Measurements from ENCODE around the gene GASK1A.

Gene GASK1A

DNA sequence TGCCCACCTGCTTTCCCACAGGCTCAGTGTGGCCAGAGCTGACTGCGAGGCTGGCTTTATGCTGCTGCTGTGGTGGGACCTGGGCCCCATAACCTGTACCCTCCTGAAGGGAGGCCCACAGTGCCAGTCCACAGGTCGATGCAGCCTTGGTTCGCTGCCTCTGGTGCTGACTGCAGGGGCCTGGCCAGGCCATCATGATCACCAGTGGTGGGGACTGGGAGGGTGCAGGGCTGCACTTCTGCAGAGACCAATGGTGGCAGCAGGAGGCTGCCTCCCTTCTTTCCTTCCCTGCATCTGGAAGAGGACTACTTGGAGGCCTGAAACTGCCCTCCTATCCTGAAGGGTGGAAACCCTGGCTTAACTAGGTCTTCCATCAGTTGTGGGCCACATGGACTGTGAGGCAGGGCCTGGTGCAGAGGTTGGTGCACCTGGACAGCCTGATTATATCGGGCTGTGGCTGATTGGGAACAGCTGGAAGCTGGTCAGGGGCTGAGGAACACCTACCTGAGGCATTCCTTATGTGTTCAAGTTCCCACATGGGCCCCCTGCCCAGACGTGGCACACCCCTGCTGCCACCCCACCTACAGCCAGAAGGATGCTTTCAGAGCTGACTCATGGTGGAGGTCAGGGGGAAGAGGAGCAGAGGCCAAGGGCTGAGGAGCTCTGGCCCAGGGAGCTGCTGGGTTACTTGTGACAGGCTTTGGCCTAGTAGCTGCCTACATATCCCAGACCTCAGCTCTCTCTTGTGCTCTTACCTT is 97.0 kb downstream of the GASK1A start:
- Histone ChIP-seq H3K27ac (ENCODE audit: low read depth, low read length) (no peak overlapping the region), H3K79me2 (ENCODE audit: insufficient read depth, low read length) (no peaks in the 10 kb centered on the region), H3K9ac (ENCODE audit: low read length) (no peak overlapping the region), H3K9me3 (ENCODE audit: insufficient read depth, low read length) (no peaks in the 10 kb centered on the region), H3K36me3 (ENCODE audit: low read length) (no peaks in the 10 kb centered on the region), H3F3A (ENCODE audit: insufficient read depth) (no peaks in the 10 kb centered on the region), H2AFZ (ENCODE audit: low read depth, low read length, severe bottlenecking) (no peak overlapping the region), H3K4me2 (ENCODE audit: low read depth, low read length, poor library complexity, severe bottlenecking) (no peak overlapping the region), H4K20me1 (ENCODE audit: low read depth, low read length) (no peaks in the 10 kb centered on the region), H3K9me2 (replicated peaks; ENCODE audit: insufficient read depth, low read length) (no peaks in the 10 kb centered on the region; the same call in 1 of the 2 replicates), H3K4me3 (ENCODE audit: insufficient read depth, low read length, poor library complexity, severe bottlenecking) (no peak overlapping the region), H3K27me3 (ENCODE audit: low read length) (no peaks in the 10 kb centered on the region)
- TF ChIP-seq, protein P1, sequence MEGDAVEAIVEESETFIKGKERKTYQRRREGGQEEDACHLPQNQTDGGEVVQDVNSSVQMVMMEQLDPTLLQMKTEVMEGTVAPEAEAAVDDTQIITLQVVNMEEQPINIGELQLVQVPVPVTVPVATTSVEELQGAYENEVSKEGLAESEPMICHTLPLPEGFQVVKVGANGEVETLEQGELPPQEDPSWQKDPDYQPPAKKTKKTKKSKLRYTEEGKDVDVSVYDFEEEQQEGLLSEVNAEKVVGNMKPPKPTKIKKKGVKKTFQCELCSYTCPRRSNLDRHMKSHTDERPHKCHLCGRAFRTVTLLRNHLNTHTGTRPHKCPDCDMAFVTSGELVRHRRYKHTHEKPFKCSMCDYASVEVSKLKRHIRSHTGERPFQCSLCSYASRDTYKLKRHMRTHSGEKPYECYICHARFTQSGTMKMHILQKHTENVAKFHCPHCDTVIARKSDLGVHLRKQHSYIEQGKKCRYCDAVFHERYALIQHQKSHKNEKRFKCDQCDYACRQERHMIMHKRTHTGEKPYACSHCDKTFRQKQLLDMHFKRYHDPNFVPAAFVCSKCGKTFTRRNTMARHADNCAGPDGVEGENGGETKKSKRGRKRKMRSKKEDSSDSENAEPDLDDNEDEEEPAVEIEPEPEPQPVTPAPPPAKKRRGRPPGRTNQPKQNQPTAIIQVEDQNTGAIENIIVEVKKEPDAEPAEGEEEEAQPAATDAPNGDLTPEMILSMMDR (IDR thresholded peaks at IDR 0.05; ENCODE audit: insufficient read depth, low read length, poor library complexity, severe bottlenecking), result no peak
- no peak for TF ChIP-seq EZH2phosphoT487 (conservative IDR thresholded peaks at IDR 0.05; ENCODE audit: low read length)

DNA sequence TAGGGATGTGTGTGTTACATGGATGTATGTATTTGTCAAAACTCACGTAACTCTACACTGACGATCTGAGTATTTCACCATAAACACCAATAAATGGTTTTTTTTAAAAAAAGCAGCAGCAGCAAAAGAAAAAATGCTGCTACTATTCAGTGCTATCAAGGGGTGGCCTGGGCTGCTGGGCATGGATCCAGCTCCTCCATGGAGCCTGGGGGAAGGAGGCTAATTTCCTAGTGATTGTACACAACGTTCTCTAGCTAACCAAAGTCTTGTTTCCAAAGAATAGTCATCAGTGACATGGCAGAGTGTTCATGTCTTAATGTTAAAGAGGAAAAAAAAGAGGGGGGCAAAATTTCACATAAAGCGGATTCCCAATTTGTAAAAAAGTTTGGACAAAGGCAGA is 97.7 kb downstream of the GASK1A start:
- no peak overlapping the region for H3K9ac ChIP-seq (ENCODE audit: low read length)
- H3K27ac ChIP-seq (ENCODE audit: low read depth, low read length), result no peak overlapping the region
- no peaks in the 10 kb centered on the region; the same call in 1 of the 2 replicates for H3K9me2 ChIP-seq (replicated peaks; ENCODE audit: insufficient read depth, low read length)
- no peaks in the 10 kb centered on the region for H3F3A ChIP-seq (ENCODE audit: insufficient read depth)
- no peak overlapping the region for H3K4me2 ChIP-seq (ENCODE audit: low read depth, low read length, poor library complexity, severe bottlenecking)
- H3K36me3 ChIP-seq (ENCODE audit: low read length), result no peaks in the 10 kb centered on the region
- H2AFZ ChIP-seq (ENCODE audit: low read depth, low read length, severe bottlenecking), result no peak overlapping the region
- no peaks in the 10 kb centered on the region for H4K20me1 ChIP-seq (ENCODE audit: low read depth, low read length)
- H3K9me3 ChIP-seq (ENCODE audit: insufficient read depth, low read length), result no peaks in the 10 kb centered on the region
- no peaks in the 10 kb centered on the region for H3K27me3 ChIP-seq (ENCODE audit: low read length)
- H3K79me2 ChIP-seq (ENCODE audit: insufficient read depth, low read length), result no peaks in the 10 kb centered on the region
- H3K4me3 ChIP-seq (ENCODE audit: insufficient read depth, low read length, poor library complexity, severe bottlenecking), result no peak overlapping the region
- TF ChIP-seq, protein P1 (IDR thresholded peaks at IDR 0.05; ENCODE audit: insufficient read depth, low read length, poor library complexity, severe bottlenecking), result no peak
- no peak for TF ChIP-seq EZH2phosphoT487 (conservative IDR thresholded peaks at IDR 0.05; ENCODE audit: low read length)

DNA sequence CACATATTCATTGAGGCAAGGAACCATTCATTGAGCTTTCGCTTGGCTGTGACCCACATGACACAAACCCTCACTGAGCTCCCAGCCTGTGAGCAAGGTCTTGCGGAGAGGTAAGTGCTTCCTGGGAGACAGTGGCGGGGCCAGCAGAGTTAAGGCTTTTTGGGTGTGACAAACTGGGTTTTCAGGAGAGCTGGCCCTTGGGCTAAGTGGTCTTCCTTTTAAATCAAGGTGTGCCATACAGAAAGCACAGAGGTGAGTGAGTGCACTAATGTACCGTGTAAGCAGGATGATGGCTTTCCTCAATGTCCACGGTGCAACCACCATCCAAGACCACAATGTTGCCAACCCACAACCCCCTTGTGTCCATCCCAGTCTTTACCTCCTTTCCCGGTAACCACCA is 98.2 kb downstream of the GASK1A start:
- no peaks in the 10 kb centered on the region; the same call in 1 of the 2 replicates for H3K9me2 ChIP-seq (replicated peaks; ENCODE audit: insufficient read depth, low read length)
- no peaks in the 10 kb centered on the region for H3F3A ChIP-seq (ENCODE audit: insufficient read depth)
- H3K9me3 ChIP-seq (ENCODE audit: insufficient read depth, low read length), result no peaks in the 10 kb centered on the region
- no peak overlapping the region for H2AFZ ChIP-seq (ENCODE audit: low read depth, low read length, severe bottlenecking)
- H3K9ac ChIP-seq (ENCODE audit: low read length), result no peak overlapping the region
- H3K4me2 ChIP-seq (ENCODE audit: low read depth, low read length, poor library complexity, severe bottlenecking), result no peak overlapping the region
- H4K20me1 ChIP-seq (ENCODE audit: low read depth, low read length), result no peaks in the 10 kb centered on the region
- H3K79me2 ChIP-seq (ENCODE audit: insufficient read depth, low read length), result no peaks in the 10 kb centered on the region
- TF ChIP-seq, protein P1 (IDR thresholded peaks at IDR 0.05; ENCODE audit: insufficient read depth, low read length, poor library complexity, severe bottlenecking), result no peak
- TF ChIP-seq EZH2phosphoT487 (conservative IDR thresholded peaks at IDR 0.05; ENCODE audit: low read length), result no peak
- H3K27ac ChIP-seq (ENCODE audit: low read depth, low read length), result no peak overlapping the region
- H3K4me3 ChIP-seq (ENCODE audit: insufficient read depth, low read length, poor library complexity, severe bottlenecking), result no peak overlapping the region
- no peaks in the 10 kb centered on the region for H3K27me3 ChIP-seq (ENCODE audit: low read length)
- H3K36me3 ChIP-seq (ENCODE audit: low read length), result no peaks in the 10 kb centered on the region

Measured in SU-DHL-6 (cell line).